Right cardiac atrium (tissue), 5 donors: ENCODE measurements around the gene SCAF1. TPM values are rescaled to one million over a fixed set of nuclear protein-coding genes. Genes with fewer than 3 reads are reported as not detected.

Experiments
- ATAC-seq, 2 donors: fragments of 200-7000 bp; cut with Tn5 transposase; one replicate each; pipeline versions ENCODE4 v1.8.0 to v1.9.1; 2020; ENCODE audit warnings: moderate library complexity in 2 of 2, mild to moderate bottlenecking in 1 of 2
- DNase-seq, 3 donors: peaks; one replicate each; pipeline ENCODE4 v3.0.0-alpha.2; 2020
- H3K27ac ChIP-seq: one replicate; pipeline ENCODE4 v1.5.1; 2013; ENCODE audit warnings: mild to moderate bottlenecking, low read length, control low read depth, moderate library complexity
- H3K27me3 ChIP-seq: one replicate; pipeline ENCODE4 v1.6.1; 2013; ENCODE audit not compliant: control insufficient read depth, insufficient read depth
- H3K4me1 ChIP-seq: one replicate; pipeline ENCODE4 v1.6.1; 2013; ENCODE audit warnings: low read length; ENCODE audit not compliant: control insufficient read depth, insufficient read depth
- H3K4me3 ChIP-seq: one replicate; pipeline ENCODE4 v1.5.1; 2013; ENCODE audit warnings: low read length, control low read depth
- H3K9me3 ChIP-seq: one replicate; pipeline ENCODE4 v1.6.1; 2013; ENCODE audit warnings: low read length; ENCODE audit not compliant: control insufficient read depth
- WGBS: extraction: QIAGEN DNeasy Blood & Tissue Kit; methylation state at CpG from one replicate; pipeline ENCODE4 v1.1.7; 2013; 5-methylcytosine and 5-hydroxymethylcytosine counted together
- intact Hi-C, 4 donors: fragments of 100-400 bp; cut with DNase I; formaldehyde crosslinking; loops; one replicate each; pipeline versions ENCODE4 v1.11.0 to v1.14.0; 2022 to 2023
- polyA plus RNA-seq: library from polyadenylated mRNA; stranded (reverse); fragments of 200-250 nt; gene quantifications from one replicate; pipeline ENCODE4 v1.2.3, GENCODE V29; 2013
- total RNA-seq, 4 donors: library from RNA; stranded (reverse); fragmentation: NEBNext Ultra II Directional; extraction: Animal tissue kit (Norgen Biotek cat#: 25700); gene quantifications; one replicate each; pipeline ENCODE4 v1.2.1, GENCODE V29; 2021
- donor health status: healthy with polysubstance abuse.
- donor health status: DM: no; HTN: yes; CAD: no.
- donor health status: DM: no; HTN: no; CAD: no.
- donor health status: DM: no; HTN: yes; CAD: no; lungs with severe emphysema.
- donor health status: DM: yes; HTN: yes; CAD: no.

Gene SCAF1
- total and polyA plus RNA-seq, 5 donors = 23.3 to 52.7 (median 42.0) TPM

DNA sequence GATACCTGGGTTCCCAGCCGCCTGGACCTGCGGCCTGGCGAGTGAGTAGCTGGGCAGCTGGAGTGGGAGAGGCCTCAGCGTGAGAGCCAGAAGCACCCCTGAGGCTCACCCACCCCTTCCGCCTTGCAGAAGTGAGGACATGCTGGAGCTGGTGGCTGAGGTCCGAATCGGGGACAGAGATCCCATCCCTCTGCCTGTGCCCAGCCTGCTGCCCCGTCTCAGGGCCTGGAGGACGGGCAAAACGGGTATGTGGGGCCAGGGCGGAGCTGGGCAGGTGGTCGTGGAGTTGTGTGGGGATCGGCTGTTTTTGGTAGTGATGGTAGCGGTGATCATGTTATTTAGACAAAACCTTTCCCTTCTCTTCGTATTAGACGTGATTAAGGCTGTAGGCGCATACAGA lies 4.6 kb downstream of the SCAF1 start:
- no peaks in the 10 kb centered on the region for H3K9me3 ChIP-seq
- no peaks in the 10 kb centered on the region for H3K27me3 ChIP-seq
- peak in 1 of 3 donors; percentile 25 for DNase-seq
- no peaks in the 10 kb centered on the region for H3K4me1 ChIP-seq
- intact Hi-C loops = no loop called here
- H3K27ac ChIP-seq = no peak overlapping the region
- ATAC-seq = no peak
- 92% methylated on average over 17 of the region's 17 CpGs for WGBS
- no peak overlapping the region for H3K4me3 ChIP-seq

DNA sequence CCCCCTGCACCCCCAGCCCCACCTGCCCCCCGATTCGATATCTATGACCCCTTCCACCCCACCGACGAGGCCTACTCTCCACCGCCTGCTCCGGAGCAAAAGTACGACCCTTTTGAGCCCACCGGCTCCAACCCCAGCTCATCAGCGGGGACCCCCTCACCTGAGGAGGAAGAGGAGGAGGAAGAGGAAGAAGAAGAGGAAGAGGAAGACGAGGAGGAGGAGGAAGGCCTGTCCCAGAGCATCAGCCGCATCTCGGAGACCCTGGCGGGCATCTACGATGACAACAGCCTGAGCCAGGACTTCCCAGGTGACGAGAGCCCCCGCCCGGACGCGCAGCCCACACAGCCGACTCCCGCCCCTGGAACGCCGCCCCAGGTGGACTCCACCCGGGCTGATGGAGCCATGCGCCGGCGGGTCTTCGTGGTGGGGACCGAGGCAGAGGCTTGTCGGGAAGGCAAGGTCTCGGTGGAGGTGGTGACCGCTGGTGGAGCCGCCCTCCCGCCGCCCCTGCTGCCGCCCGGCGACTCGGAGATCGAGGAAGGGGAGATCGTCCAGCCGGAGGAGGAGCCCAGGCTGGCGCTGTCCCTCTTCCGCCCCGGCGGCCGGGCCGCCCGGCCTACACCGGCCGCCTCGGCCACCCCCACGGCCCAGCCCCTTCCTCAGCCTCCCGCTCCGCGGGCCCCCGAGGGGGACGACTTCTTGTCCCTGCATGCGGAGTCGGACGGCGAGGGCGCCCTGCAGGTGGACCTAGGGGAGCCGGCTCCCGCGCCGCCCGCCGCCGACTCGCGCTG lies 9.2 kb downstream of the SCAF1 start:
- no peak overlapping the region for H3K27ac ChIP-seq
- ATAC-seq (no peak), DNase-seq (no peak)
- H3K4me3 ChIP-seq = no peak overlapping the region
- H3K9me3 ChIP-seq = no peaks in the 10 kb centered on the region
- no peaks in the 10 kb centered on the region for H3K27me3 ChIP-seq
- H3K4me1 ChIP-seq = no peaks in the 10 kb centered on the region
- 95% methylated on average over 72 of the region's 72 CpGs for WGBS
- intact Hi-C loops = no loop called here

- no peaks in the 10 kb centered on the region for H3K27me3 ChIP-seq
- intact Hi-C loops = no loop called here
- 97% methylated on average over 110 of the region's 110 CpGs for WGBS
Measured at GRCh38 chr19:49651820-49652550, 10.0 kb downstream of the SCAF1 start.

GRCh38 chr19:49652551-49653465 lies 10.8 kb downstream of the SCAF1 start:
- Histone ChIP-seq H3K4me3 (no peak overlapping the region), H3K4me1 (no peaks in the 10 kb centered on the region), H3K9me3 (no peaks in the 10 kb centered on the region), H3K27me3 (no peaks in the 10 kb centered on the region), H3K27ac (no peak overlapping the region)
- 93% methylated on average over 58 of the region's 58 CpGs for WGBS
- no peak for ATAC-seq
- intact Hi-C loops = no loop called here
- no peak for DNase-seq

More at GRCh38 chr19:49651820-49652550, 10.0 kb downstream of the SCAF1 start:
- Histone ChIP-seq H3K27ac (no peak overlapping the region), H3K4me1 (no peaks in the 10 kb centered on the region), H3K9me3 (no peaks in the 10 kb centered on the region), H3K4me3 (no peak overlapping the region)
- ATAC-seq (no peak), DNase-seq (no peak)

- Histone ChIP-seq H3K4me3 (no peak overlapping the region), H3K9me3 (no peaks in the 10 kb centered on the region), H3K4me1 (no peaks in the 10 kb centered on the region), H3K27me3 (no peaks in the 10 kb centered on the region), H3K27ac (no peak overlapping the region)
- DNase-seq (no peak), ATAC-seq (no peak)
- intact Hi-C loops = no loop called here
- WGBS = 85% methylated on average over 13 of the region's 13 CpGs
Measured at GRCh38 chr19:49653466-49653806, 11.4 kb downstream of the SCAF1 start.

GRCh38 chr19:49654581-49654980 lies 12.6 kb downstream of the SCAF1 start:
- no peak overlapping the region for H3K27ac ChIP-seq
- DNase-seq (no peak), ATAC-seq (no peak)
- WGBS = 76% methylated on average over 10 of the region's 10 CpGs
- intact Hi-C loops = no loop called here
- no peaks in the 10 kb centered on the region for H3K27me3 ChIP-seq
- H3K4me1 ChIP-seq = no peaks in the 10 kb centered on the region
- H3K9me3 ChIP-seq = no peaks in the 10 kb centered on the region
- no peak overlapping the region for H3K4me3 ChIP-seq

DNA sequence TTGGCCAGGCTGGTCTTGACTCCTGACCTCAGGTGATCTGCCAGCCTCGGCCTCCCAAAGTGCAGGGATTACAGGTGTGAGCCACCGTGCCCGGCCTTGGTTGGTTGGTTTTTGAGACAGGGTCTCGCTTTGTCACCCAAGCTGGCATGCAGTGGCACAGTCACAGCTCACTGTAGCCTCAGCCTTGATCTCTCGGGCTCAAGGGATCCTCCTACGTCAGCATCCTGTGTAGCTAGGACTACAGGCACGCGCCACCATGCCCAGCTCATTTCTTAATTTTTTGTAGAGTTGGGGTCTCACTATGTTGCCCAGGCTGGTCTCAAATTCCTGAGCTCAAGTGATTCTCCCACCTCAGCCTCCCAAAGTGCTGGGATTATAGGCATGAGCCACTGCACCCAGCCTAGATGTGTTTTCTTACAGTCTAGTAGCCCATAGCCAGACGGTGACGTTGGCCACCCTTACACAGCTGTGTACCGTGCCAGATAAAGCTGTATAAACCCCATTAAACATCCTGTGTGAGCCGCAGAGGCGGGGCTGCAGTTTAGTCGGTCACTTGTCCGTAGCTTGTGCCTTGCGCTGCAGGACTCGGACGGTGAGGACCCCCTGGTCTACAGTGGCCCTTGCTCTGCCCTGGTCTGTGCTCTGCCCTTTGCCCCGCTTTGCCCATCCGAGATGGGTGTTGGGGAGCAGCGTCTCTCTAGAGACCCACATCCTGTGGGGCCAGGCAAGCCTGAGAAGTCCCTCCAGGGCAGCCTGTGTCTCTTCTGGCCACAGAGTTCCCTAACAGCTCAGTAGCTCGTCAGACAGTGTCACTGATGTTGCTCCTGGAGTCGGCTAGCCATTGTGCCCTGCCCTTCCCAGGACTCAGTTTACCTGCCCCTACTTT lies 13.8 kb downstream of the SCAF1 start:
- intact Hi-C loops = loop anchor here in 1 of 4 donors (5.0 kb wide), 1 partner anchor 149 kb away; no protein-coding TSS in a partner anchor
- Histone ChIP-seq H3K4me3 (no peak overlapping the region), H3K27ac (no peak overlapping the region), H3K4me1 (no peaks in the 10 kb centered on the region), H3K27me3 (no peaks in the 10 kb centered on the region), H3K9me3 (no peaks in the 10 kb centered on the region)
- DNase-seq = no peak
- WGBS = 87% methylated on average over 23 of the region's 23 CpGs
- no peak for ATAC-seq

- Histone ChIP-seq H3K4me3 (no peak overlapping the region), H3K4me1 (no peaks in the 10 kb centered on the region), H3K27me3 (no peaks in the 10 kb centered on the region), H3K27ac (no peak overlapping the region), H3K9me3 (no peaks in the 10 kb centered on the region)
- 91% methylated on average over 17 of the region's 17 CpGs for WGBS
- no peak for DNase-seq
- ATAC-seq = no peak
- intact Hi-C loops = loop anchor here in 1 of 4 donors (5.0 kb wide), 1 partner anchor 149 kb away; no protein-coding TSS in a partner anchor
Measured at GRCh38 chr19:49656456-49657109, 14.6 kb downstream of the SCAF1 start.

- WGBS = 92% methylated on average over 22 of the region's 22 CpGs
- Histone ChIP-seq H3K4me1 (no peaks in the 10 kb centered on the region), H3K27me3 (no peaks in the 10 kb centered on the region), H3K9me3 (no peaks in the 10 kb centered on the region), H3K27ac (no peak overlapping the region), H3K4me3 (no peak overlapping the region)
- no peak for DNase-seq
- intact Hi-C loops = loop anchor here in 1 of 4 donors (5.0 kb wide), 1 partner anchor 150 kb away; no protein-coding TSS in a partner anchor
- no peak for ATAC-seq
Measured at GRCh38 chr19:49657493-49658138, 15.6 kb downstream of the SCAF1 start.
